ENCODE data around the gene GSG1L.

The GSG1L gene

GRCh38 chr16:28105954-28106353 is 42.4 kb upstream of the GSG1L start:
- H3K9ac ChIP-seq (ENCODE audit: low read length), result no peak overlapping the region
- peaks cover 81 to 99% of the 10 kb centered on the region in 2 experiments for H3K36me3 ChIP-seq (ENCODE audit: control insufficient read depth in 1 of 2, insufficient read depth in 2 of 2, low read depth in 1 of 2, low read length in 2 of 2)
- no peak overlapping the region for H3K27ac ChIP-seq (ENCODE audit: low read length, poor library complexity, severe bottlenecking)
- H3K4ac ChIP-seq (ENCODE audit: low read depth in 1 of 2, low read length in 2 of 2), result no peak overlapping the region
- H2BK120ac ChIP-seq (ENCODE audit: low read depth, low read length), result no peak overlapping the region
- no peak overlapping the region for H4K8ac ChIP-seq (ENCODE audit: low read length)
- 96% methylated on average over 6 of the region's 7 CpGs for WGBS
- no peak overlapping the region for H3K4me3 ChIP-seq (ENCODE audit: insufficient read depth in 1 of 2, low read depth in 1 of 2, low read length in 2 of 2)
- no peak for DNase-seq
- H3K4me1 ChIP-seq (ENCODE audit: control insufficient read depth, insufficient read depth, low read depth, low read length), result no peaks in the 10 kb centered on the region
- H3K18ac ChIP-seq (ENCODE audit: low read depth in 1 of 2, low read length in 2 of 2), result no peak overlapping the region
- H2BK15ac ChIP-seq (ENCODE audit: low read depth, poor library complexity, severe bottlenecking), result no peak overlapping the region
- no peak overlapping the region for H3K23ac ChIP-seq (ENCODE audit: low read length in 2 of 2)
- H3K27me3 ChIP-seq (ENCODE audit: control insufficient read depth in 1 of 2, insufficient read depth in 1 of 2, low read length in 2 of 2), result no peaks in the 10 kb centered on the region
- H3K4me2 ChIP-seq (ENCODE audit: low read length, poor library complexity, severe bottlenecking), result no peak overlapping the region
- H2BK5ac ChIP-seq (ENCODE audit: low read depth, low read length, poor library complexity, severe bottlenecking), result no peak overlapping the region
- no peak overlapping the region for H2AK5ac ChIP-seq (ENCODE audit: low read length, severe bottlenecking)
- peaks cover 42% of the 10 kb centered on the region for H3K79me1 ChIP-seq (replicated peaks; ENCODE audit: low read length, poor library complexity, severe bottlenecking)
- no peak overlapping the region for H2AFZ ChIP-seq (ENCODE audit: low read depth, low read length)
- no peak overlapping the region for H3K14ac ChIP-seq (ENCODE audit: low read length in 2 of 2)
- H2BK12ac ChIP-seq (ENCODE audit: low read length in 2 of 2), result no peak overlapping the region
- no peak overlapping the region for H4K91ac ChIP-seq (ENCODE audit: low read length)
- H3K9me3 ChIP-seq (ENCODE audit: control insufficient read depth, low read length), result no peaks in the 10 kb centered on the region

- no peak overlapping the region for H3K18ac ChIP-seq (ENCODE audit: low read depth in 1 of 2, low read length in 2 of 2)
- H3K9ac ChIP-seq (ENCODE audit: low read length), result no peak overlapping the region
- no peak overlapping the region for H3K14ac ChIP-seq (ENCODE audit: low read length in 2 of 2)
- H3K4ac ChIP-seq (ENCODE audit: low read depth in 1 of 2, low read length in 2 of 2), result no peak overlapping the region
- H3K23ac ChIP-seq (ENCODE audit: low read length in 2 of 2), result no peak overlapping the region
- no peaks in the 10 kb centered on the region for H3K9me3 ChIP-seq (ENCODE audit: control insufficient read depth, low read length)
- H2AK5ac ChIP-seq (ENCODE audit: low read length, severe bottlenecking), result no peak overlapping the region
- no peak overlapping the region for H2BK12ac ChIP-seq (ENCODE audit: low read length in 2 of 2)
- WGBS, result 100% methylated on average over 3 of the region's 3 CpGs
- H3K79me1 ChIP-seq (replicated peaks; ENCODE audit: low read length, poor library complexity, severe bottlenecking), result peaks cover 47% of the 10 kb centered on the region
- no peak overlapping the region for H3K27ac ChIP-seq (ENCODE audit: low read length, poor library complexity, severe bottlenecking)
- no peak for DNase-seq
- H4K8ac ChIP-seq (ENCODE audit: low read length), result no peak overlapping the region
- H3K4me1 ChIP-seq (ENCODE audit: control insufficient read depth, insufficient read depth, low read depth, low read length), result no peaks in the 10 kb centered on the region
- H2BK15ac ChIP-seq (ENCODE audit: low read depth, poor library complexity, severe bottlenecking), result no peak overlapping the region
- H3K27me3 ChIP-seq (ENCODE audit: control insufficient read depth in 1 of 2, insufficient read depth in 1 of 2, low read length in 2 of 2), result no peaks in the 10 kb centered on the region
- no peak overlapping the region for H3K4me2 ChIP-seq (ENCODE audit: low read length, poor library complexity, severe bottlenecking)
- H2AFZ ChIP-seq (ENCODE audit: low read depth, low read length), result no peak overlapping the region
- no peak overlapping the region for H2BK5ac ChIP-seq (ENCODE audit: low read depth, low read length, poor library complexity, severe bottlenecking)
- no peak overlapping the region for H2BK120ac ChIP-seq (ENCODE audit: low read depth, low read length)
- no peak overlapping the region for H4K91ac ChIP-seq (ENCODE audit: low read length)
- peaks cover 84 to 99% of the 10 kb centered on the region in 2 experiments for H3K36me3 ChIP-seq (ENCODE audit: control insufficient read depth in 1 of 2, insufficient read depth in 2 of 2, low read depth in 1 of 2, low read length in 2 of 2)
- no peak overlapping the region for H3K4me3 ChIP-seq (ENCODE audit: insufficient read depth in 1 of 2, low read depth in 1 of 2, low read length in 2 of 2)
These were observed 41.8 kb upstream of the GSG1L start for GRCh38 chr16:28105297-28105696.

GRCh38 chr16:28104404-28104803 is 40.9 kb upstream of the GSG1L start:
- no peak overlapping the region for H3K4me3 ChIP-seq (ENCODE audit: insufficient read depth in 1 of 2, low read depth in 1 of 2, low read length in 2 of 2)
- H2BK120ac ChIP-seq (ENCODE audit: low read depth, low read length), result no peak overlapping the region
- no peak overlapping the region for H3K4me2 ChIP-seq (ENCODE audit: low read length, poor library complexity, severe bottlenecking)
- no peak overlapping the region for H2AFZ ChIP-seq (ENCODE audit: low read depth, low read length)
- peaks cover 46% of the 10 kb centered on the region for H3K79me1 ChIP-seq (replicated peaks; ENCODE audit: low read length, poor library complexity, severe bottlenecking)
- no peaks in the 10 kb centered on the region for H3K9me3 ChIP-seq (ENCODE audit: control insufficient read depth, low read length)
- H3K36me3 ChIP-seq (ENCODE audit: control insufficient read depth in 1 of 2, insufficient read depth in 2 of 2, low read depth in 1 of 2, low read length in 2 of 2), result peaks cover 85 to 95% of the 10 kb centered on the region in 2 experiments
- H3K23ac ChIP-seq (ENCODE audit: low read length in 2 of 2), result no peak overlapping the region
- no peak overlapping the region for H3K18ac ChIP-seq (ENCODE audit: low read depth in 1 of 2, low read length in 2 of 2)
- DNase-seq, result no peak
- no peak overlapping the region for H2BK12ac ChIP-seq (ENCODE audit: low read length in 2 of 2)
- H4K91ac ChIP-seq (ENCODE audit: low read length), result no peak overlapping the region
- H3K4ac ChIP-seq (ENCODE audit: low read depth in 1 of 2, low read length in 2 of 2), result no peak overlapping the region
- H2BK15ac ChIP-seq (ENCODE audit: low read depth, poor library complexity, severe bottlenecking), result no peak overlapping the region
- H2BK5ac ChIP-seq (ENCODE audit: low read depth, low read length, poor library complexity, severe bottlenecking), result no peak overlapping the region
- H3K27ac ChIP-seq (ENCODE audit: low read length, poor library complexity, severe bottlenecking), result no peak overlapping the region
- H3K4me1 ChIP-seq (ENCODE audit: control insufficient read depth, insufficient read depth, low read depth, low read length), result no peaks in the 10 kb centered on the region
- no peak overlapping the region for H3K14ac ChIP-seq (ENCODE audit: low read length in 2 of 2)
- no peak overlapping the region for H4K8ac ChIP-seq (ENCODE audit: low read length)
- 94% methylated on average over 16 of the region's 16 CpGs for WGBS
- H2AK5ac ChIP-seq (ENCODE audit: low read length, severe bottlenecking), result no peak overlapping the region
- no peaks in the 10 kb centered on the region for H3K27me3 ChIP-seq (ENCODE audit: control insufficient read depth in 1 of 2, insufficient read depth in 1 of 2, low read length in 2 of 2)
- no peak overlapping the region for H3K9ac ChIP-seq (ENCODE audit: low read length)

GRCh38 chr16:28103516-28104170 is 40.1 kb upstream of the GSG1L start:
- WGBS, result 97% methylated on average over 9 of the region's 14 CpGs
- Histone ChIP-seq H3K4me1 (ENCODE audit: control insufficient read depth, insufficient read depth, low read depth, low read length) (no peaks in the 10 kb centered on the region), H3K36me3 (ENCODE audit: control insufficient read depth in 1 of 2, insufficient read depth in 2 of 2, low read depth in 1 of 2, low read length in 2 of 2) (peaks cover 87 to 96% of the 10 kb centered on the region in 2 experiments), H2AFZ (ENCODE audit: low read depth, low read length) (no peak overlapping the region), H2BK15ac (ENCODE audit: low read depth, poor library complexity, severe bottlenecking) (no peak overlapping the region), H2AK5ac (ENCODE audit: low read length, severe bottlenecking) (no peak overlapping the region), H3K9me3 (ENCODE audit: control insufficient read depth, low read length) (no peaks in the 10 kb centered on the region), H3K27me3 (ENCODE audit: control insufficient read depth in 1 of 2, insufficient read depth in 1 of 2, low read length in 2 of 2) (no peaks in the 10 kb centered on the region), H3K14ac (ENCODE audit: low read length in 2 of 2) (no peak overlapping the region), H3K18ac (ENCODE audit: low read depth in 1 of 2, low read length in 2 of 2) (no peak overlapping the region), H3K4ac (ENCODE audit: low read depth in 1 of 2, low read length in 2 of 2) (no peak overlapping the region), H2BK12ac (ENCODE audit: low read length in 2 of 2) (no peak overlapping the region), H3K4me2 (ENCODE audit: low read length, poor library complexity, severe bottlenecking) (no peak overlapping the region), H2BK5ac (ENCODE audit: low read depth, low read length, poor library complexity, severe bottlenecking) (no peak overlapping the region), H3K9ac (ENCODE audit: low read length) (no peak overlapping the region), H2BK120ac (ENCODE audit: low read depth, low read length) (no peak overlapping the region), H3K27ac (ENCODE audit: low read length, poor library complexity, severe bottlenecking) (no peak overlapping the region), H3K4me3 (ENCODE audit: insufficient read depth in 1 of 2, low read depth in 1 of 2, low read length in 2 of 2) (no peak overlapping the region), H4K91ac (ENCODE audit: low read length) (no peak overlapping the region), H4K8ac (ENCODE audit: low read length) (no peak overlapping the region), H3K79me1 (replicated peaks; ENCODE audit: low read length, poor library complexity, severe bottlenecking) (peaks cover 48% of the 10 kb centered on the region), H3K23ac (ENCODE audit: low read length in 2 of 2) (no peak overlapping the region)
- DNase-seq, result no peak
